Measurements from ENCODE around the gene PPP1R37. TPM values are rescaled to one million over a fixed set of nuclear protein-coding genes. Genes with fewer than 3 reads are reported as not detected.

PPP1R37 gene
- total RNA-seq, 1 experiment from 2014 or later: 45.7 TPM

DNA sequence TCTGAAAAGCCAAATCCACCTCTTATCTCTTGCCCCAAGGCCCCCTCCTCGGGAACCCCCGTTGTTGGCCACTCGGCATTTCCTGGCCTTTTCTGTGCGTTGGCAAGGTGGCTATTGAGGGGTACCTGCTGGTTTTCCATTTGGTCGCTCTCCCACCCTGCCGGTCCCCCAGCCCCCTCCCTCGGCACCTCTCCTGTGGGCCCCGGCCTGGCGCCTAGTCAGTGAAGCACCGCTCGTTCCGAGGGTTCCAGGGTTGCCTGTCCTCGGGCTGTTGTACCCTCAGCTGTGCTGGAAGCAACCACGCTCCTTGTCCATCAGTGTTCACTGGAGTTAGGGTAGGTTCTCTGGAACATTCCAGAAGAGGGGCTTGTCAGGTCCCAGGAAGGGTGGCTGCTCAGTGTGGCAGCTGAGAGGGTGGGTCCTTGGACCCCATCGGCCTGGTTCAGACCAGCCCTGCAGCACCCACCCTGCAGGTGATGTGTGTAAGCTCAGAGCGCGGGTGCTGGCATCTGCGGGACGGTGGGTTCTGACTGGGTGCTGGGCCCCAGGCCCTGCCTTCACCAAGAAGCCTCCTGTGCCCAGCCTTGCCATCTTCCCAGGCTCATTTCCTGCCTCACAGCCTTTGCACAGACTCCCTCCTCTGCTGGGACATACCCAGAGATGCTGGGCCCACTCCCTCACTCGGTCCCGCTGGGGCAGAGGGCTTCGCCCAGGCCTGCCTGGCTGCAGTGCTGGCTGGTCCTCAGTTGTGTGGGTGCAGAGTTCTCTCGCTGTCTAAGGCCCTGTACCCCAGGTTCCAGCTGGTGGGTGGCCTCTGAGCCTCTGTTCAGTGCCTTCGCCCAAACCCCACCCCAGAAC is 46.5 kb downstream of the PPP1R37 start:
- no TSS peak for BruUV-seq (replicated peaks)
- CTCF ChIA-PET: interaction anchor here (0.5 kb wide), 1 partner anchor 24 kb away, joined by 3 read pairs; no protein-coding TSS in a partner anchor
- Mint-ChIP-seq H3K36me3 (ENCODE audit: insufficient read depth, unreplicated experiment) (peaks cover 36% of the 10 kb centered on the region), H3K27me3 (ENCODE audit: unreplicated experiment) (no peaks in the 10 kb centered on the region), H3K4me3 (ENCODE audit: low read depth, unreplicated experiment) (no peak overlapping the region), H3K4me1 (ENCODE audit: low read depth, unreplicated experiment) (no peaks in the 10 kb centered on the region), H3K9me3 (ENCODE audit: low read depth, unreplicated experiment) (no peaks in the 10 kb centered on the region), H3K27ac (ENCODE audit: unreplicated experiment) (no peak overlapping the region)
- intact Hi-C loops (cut with micrococcal nuclease; ENCODE audit: unreplicated experiment): no loop called here
- TF ChIP-seq, protein P1, sequence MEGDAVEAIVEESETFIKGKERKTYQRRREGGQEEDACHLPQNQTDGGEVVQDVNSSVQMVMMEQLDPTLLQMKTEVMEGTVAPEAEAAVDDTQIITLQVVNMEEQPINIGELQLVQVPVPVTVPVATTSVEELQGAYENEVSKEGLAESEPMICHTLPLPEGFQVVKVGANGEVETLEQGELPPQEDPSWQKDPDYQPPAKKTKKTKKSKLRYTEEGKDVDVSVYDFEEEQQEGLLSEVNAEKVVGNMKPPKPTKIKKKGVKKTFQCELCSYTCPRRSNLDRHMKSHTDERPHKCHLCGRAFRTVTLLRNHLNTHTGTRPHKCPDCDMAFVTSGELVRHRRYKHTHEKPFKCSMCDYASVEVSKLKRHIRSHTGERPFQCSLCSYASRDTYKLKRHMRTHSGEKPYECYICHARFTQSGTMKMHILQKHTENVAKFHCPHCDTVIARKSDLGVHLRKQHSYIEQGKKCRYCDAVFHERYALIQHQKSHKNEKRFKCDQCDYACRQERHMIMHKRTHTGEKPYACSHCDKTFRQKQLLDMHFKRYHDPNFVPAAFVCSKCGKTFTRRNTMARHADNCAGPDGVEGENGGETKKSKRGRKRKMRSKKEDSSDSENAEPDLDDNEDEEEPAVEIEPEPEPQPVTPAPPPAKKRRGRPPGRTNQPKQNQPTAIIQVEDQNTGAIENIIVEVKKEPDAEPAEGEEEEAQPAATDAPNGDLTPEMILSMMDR (IDR thresholded peaks at IDR 0.05; ENCODE audit: unreplicated experiment): no peak
- DNase-seq: no peak

DNA sequence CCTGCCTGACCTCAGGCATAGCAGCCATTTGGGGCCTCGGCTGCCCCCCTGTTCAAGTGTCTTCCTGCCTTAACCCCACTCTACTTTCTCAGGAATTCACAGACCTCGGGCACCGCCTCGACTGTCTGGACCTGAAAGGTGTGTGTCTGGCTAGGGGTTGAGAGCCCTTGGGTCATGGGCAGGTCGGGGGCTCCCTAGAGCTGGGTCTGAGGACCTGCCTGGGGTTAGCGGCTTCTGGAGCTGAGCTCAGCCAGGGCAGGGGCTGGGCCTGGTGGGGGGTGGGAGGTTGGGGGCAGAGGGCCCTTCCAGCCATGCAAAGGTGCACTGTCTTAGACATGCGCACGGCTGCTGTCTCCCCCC is 47.1 kb downstream of the PPP1R37 start:
- no peaks in the 10 kb centered on the region for H3K27me3 Mint-ChIP-seq (ENCODE audit: unreplicated experiment)
- peaks cover 36% of the 10 kb centered on the region for H3K36me3 Mint-ChIP-seq (ENCODE audit: insufficient read depth, unreplicated experiment)
- DNase-seq: no peak
- H3K4me3 Mint-ChIP-seq (ENCODE audit: low read depth, unreplicated experiment): no peak overlapping the region
- TF ChIP-seq, protein P1 (IDR thresholded peaks at IDR 0.05; ENCODE audit: unreplicated experiment): no peak
- no peak overlapping the region for H3K27ac Mint-ChIP-seq (ENCODE audit: unreplicated experiment)
- intact Hi-C loops (cut with micrococcal nuclease; ENCODE audit: unreplicated experiment): no loop called here
- H3K4me1 Mint-ChIP-seq (ENCODE audit: low read depth, unreplicated experiment): no peaks in the 10 kb centered on the region
- CTCF ChIA-PET: no interaction called here
- H3K9me3 Mint-ChIP-seq (ENCODE audit: low read depth, unreplicated experiment): no peaks in the 10 kb centered on the region
- BruUV-seq (replicated peaks): no TSS peak

DNA sequence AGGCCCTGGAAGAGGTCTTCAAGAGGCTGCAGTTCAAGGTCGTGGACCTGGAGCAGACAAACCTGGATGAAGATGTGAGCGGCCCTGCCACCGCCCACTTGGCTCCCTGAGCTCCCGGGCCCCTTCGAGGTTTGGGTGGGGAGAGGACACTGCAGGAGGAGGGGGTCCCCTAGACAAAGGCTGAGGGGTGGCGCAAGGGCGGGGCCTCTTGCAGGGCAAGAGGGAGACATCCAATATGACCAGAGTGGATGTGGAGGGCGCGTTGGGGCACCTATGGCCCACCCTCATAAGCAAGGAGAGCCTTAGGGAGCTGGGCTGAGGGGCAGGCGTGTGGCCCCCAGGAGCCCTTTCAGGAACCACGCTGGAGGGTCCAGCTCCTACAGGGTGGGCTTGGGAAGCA is 47.6 kb downstream of the PPP1R37 start:
- intact Hi-C loops (cut with micrococcal nuclease; ENCODE audit: unreplicated experiment): no loop called here
- H3K4me3 Mint-ChIP-seq (ENCODE audit: low read depth, unreplicated experiment): no peak overlapping the region
- no peak overlapping the region for H3K27ac Mint-ChIP-seq (ENCODE audit: unreplicated experiment)
- CTCF ChIA-PET: no interaction called here
- TF ChIP-seq, protein P1 (IDR thresholded peaks at IDR 0.05; ENCODE audit: unreplicated experiment): no peak
- no peak for DNase-seq
- H3K9me3 Mint-ChIP-seq (ENCODE audit: low read depth, unreplicated experiment): no peaks in the 10 kb centered on the region
- BruUV-seq (replicated peaks): no TSS peak
- no peaks in the 10 kb centered on the region for H3K27me3 Mint-ChIP-seq (ENCODE audit: unreplicated experiment)
- H3K36me3 Mint-ChIP-seq (ENCODE audit: insufficient read depth, unreplicated experiment): peaks cover 36% of the 10 kb centered on the region
- no peaks in the 10 kb centered on the region for H3K4me1 Mint-ChIP-seq (ENCODE audit: low read depth, unreplicated experiment)

GRCh38 chr19:45141203-45141900 is 48.4 kb downstream of the PPP1R37 start:
- Mint-ChIP-seq H3K4me1 (ENCODE audit: low read depth, unreplicated experiment) (no peaks in the 10 kb centered on the region), H3K4me3 (ENCODE audit: low read depth, unreplicated experiment) (no peak overlapping the region), H3K9me3 (ENCODE audit: low read depth, unreplicated experiment) (no peaks in the 10 kb centered on the region), H3K27ac (ENCODE audit: unreplicated experiment) (no peak overlapping the region), H3K27me3 (ENCODE audit: unreplicated experiment) (no peaks in the 10 kb centered on the region), H3K36me3 (ENCODE audit: insufficient read depth, unreplicated experiment) (peaks cover 36% of the 10 kb centered on the region)
- TF ChIP-seq, protein P1 (IDR thresholded peaks at IDR 0.05; ENCODE audit: unreplicated experiment): no peak
- BruUV-seq (replicated peaks): no TSS peak
- no peak for DNase-seq
- intact Hi-C loops (cut with micrococcal nuclease; ENCODE audit: unreplicated experiment): no loop called here
- CTCF ChIA-PET: no interaction called here

Measured in Calu3 (cell line).